ENCODE data around the gene EXOC4. TPM values are rescaled to one million over a fixed set of nuclear protein-coding genes. Genes with fewer than 3 reads are reported as not detected.

EXOC4 gene
- total RNA-seq, 4 donors from 2014 or later: 36.9 to 78.0 (median 52.2) TPM

- Histone ChIP-seq H3K9me3 (no peaks in the 10 kb centered on the region), H3K27me3 (no peaks in the 10 kb centered on the region), H3K27ac (no peak overlapping the region), H3K4me1 (no peaks in the 10 kb centered on the region), H3K36me3 (no peaks in the 10 kb centered on the region), H3K4me3 (no peak overlapping the region)
- in situ Hi-C loops (cut with MboI; ENCODE audit: low sequenced_read_pairs in 4 of 4) (no loop called here), intact Hi-C loops (cut with DNase I; ENCODE audit: low total_unique reads) (no loop called here)
- ATAC-seq (no peak), DNase-seq (no peak)
- TF ChIP-seq CTCF (IDR thresholded peaks at IDR 0.05 in 4 of 5, conservative IDR thresholded peaks at IDR 0.05 in 1 of 5): no peak
- no peak for TF ChIP-seq POLR2A (IDR thresholded peaks at IDR 0.05)
These were observed 471.8 kb downstream of the EXOC4 start for GRCh38 chr7:133724694-133725093.

- Histone ChIP-seq H3K4me3 (no peak overlapping the region), H3K9me3 (no peaks in the 10 kb centered on the region), H3K36me3 (no peaks in the 10 kb centered on the region), H3K27ac (no peak overlapping the region), H3K27me3 (no peaks in the 10 kb centered on the region), H3K4me1 (no peaks in the 10 kb centered on the region)
- TF ChIP-seq CTCF (IDR thresholded peaks at IDR 0.05 in 4 of 5, conservative IDR thresholded peaks at IDR 0.05 in 1 of 5): no peak
- TF ChIP-seq POLR2A (IDR thresholded peaks at IDR 0.05): no peak
- DNase-seq: no peak
- intact Hi-C loops (cut with DNase I; ENCODE audit: low total_unique reads) (no loop called here), in situ Hi-C loops (cut with MboI; ENCODE audit: low sequenced_read_pairs in 4 of 4) (no loop called here)
- no peak for ATAC-seq
These were observed 474.8 kb downstream of the EXOC4 start for GRCh38 chr7:133727476-133728214.

GRCh38 chr7:133730360-133730759 lies 477.5 kb downstream of the EXOC4 start:
- intact Hi-C loops (cut with DNase I; ENCODE audit: low total_unique reads): no loop called here

GRCh38 chr7:133733401-133733800 lies 480.5 kb downstream of the EXOC4 start:
- H3K9me3 ChIP-seq: no peaks in the 10 kb centered on the region
- H3K27ac ChIP-seq: no peak overlapping the region
- ATAC-seq: no peak

More at GRCh38 chr7:133730360-133730759, 477.5 kb downstream of the EXOC4 start:
- Histone ChIP-seq H3K27me3 (no peaks in the 10 kb centered on the region), H3K36me3 (no peaks in the 10 kb centered on the region), H3K9me3 (no peaks in the 10 kb centered on the region), H3K4me1 (no peaks in the 10 kb centered on the region), H3K27ac (no peak overlapping the region), H3K4me3 (no peak overlapping the region)
- in situ Hi-C loops (cut with MboI; ENCODE audit: low sequenced_read_pairs in 4 of 4): no loop called here
- TF ChIP-seq POLR2A (IDR thresholded peaks at IDR 0.05) (no peak), CTCF (IDR thresholded peaks at IDR 0.05 in 4 of 5, conservative IDR thresholded peaks at IDR 0.05 in 1 of 5) (no peak)
- DNase-seq (no peak), ATAC-seq (no peak)

More at GRCh38 chr7:133733401-133733800, 480.5 kb downstream of the EXOC4 start:
- no peak for TF ChIP-seq CTCF (IDR thresholded peaks at IDR 0.05 in 4 of 5, conservative IDR thresholded peaks at IDR 0.05 in 1 of 5)
- TF ChIP-seq POLR2A (IDR thresholded peaks at IDR 0.05): no peak
- Histone ChIP-seq H3K4me1 (no peaks in the 10 kb centered on the region), H3K27me3 (no peaks in the 10 kb centered on the region), H3K4me3 (no peak overlapping the region), H3K36me3 (no peaks in the 10 kb centered on the region)
- intact Hi-C loops (cut with DNase I; ENCODE audit: low total_unique reads): no loop called here
- in situ Hi-C loops (cut with MboI; ENCODE audit: low sequenced_read_pairs in 4 of 4): no loop called here
- DNase-seq: no peak

Data from gastrocnemius medialis (tissue), 4 donors.